GM12873 (cell line): ENCODE measurements around the gene PRM1.

Experiments used
- CTCF ChIP-seq: IDR thresholded peaks from 2 replicates; pipeline ENCODE4 v1.5.1; 2012; ENCODE audit warnings: low read depth, mild to moderate bottlenecking, moderate library complexity, low read length, control low read depth; ENCODE audit not compliant: insufficient read depth; ENCODE audit errors: missing control alignments

Gene PRM1

DNA sequence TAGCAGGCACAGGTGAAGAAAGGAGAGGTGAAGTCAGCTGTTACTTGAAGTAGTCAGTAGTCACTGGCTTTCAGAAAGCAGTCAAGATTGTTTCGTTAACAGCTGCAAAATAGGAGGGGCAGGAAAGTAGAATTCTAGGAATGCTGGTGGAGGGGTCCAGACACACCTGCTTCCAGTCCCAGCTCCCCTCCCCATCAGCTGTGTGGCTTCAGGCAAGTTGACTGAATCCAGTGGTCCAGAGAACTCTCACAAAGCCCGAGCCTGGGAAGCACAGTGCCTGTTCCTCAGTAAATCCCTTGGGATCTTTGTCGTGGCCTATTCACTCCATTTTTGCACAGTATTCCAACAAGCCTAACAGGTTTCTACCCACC, 20.5 kb downstream of the PRM1 start:
- TF ChIP-seq CTCF = no peak

GRCh38 chr16:11259655-11260595, 21.2 kb downstream of the PRM1 start:
- TF ChIP-seq CTCF = no peak

GRCh38 chr16:11258553-11259492, 22.3 kb downstream of the PRM1 start:
- no peak for TF ChIP-seq CTCF

DNA sequence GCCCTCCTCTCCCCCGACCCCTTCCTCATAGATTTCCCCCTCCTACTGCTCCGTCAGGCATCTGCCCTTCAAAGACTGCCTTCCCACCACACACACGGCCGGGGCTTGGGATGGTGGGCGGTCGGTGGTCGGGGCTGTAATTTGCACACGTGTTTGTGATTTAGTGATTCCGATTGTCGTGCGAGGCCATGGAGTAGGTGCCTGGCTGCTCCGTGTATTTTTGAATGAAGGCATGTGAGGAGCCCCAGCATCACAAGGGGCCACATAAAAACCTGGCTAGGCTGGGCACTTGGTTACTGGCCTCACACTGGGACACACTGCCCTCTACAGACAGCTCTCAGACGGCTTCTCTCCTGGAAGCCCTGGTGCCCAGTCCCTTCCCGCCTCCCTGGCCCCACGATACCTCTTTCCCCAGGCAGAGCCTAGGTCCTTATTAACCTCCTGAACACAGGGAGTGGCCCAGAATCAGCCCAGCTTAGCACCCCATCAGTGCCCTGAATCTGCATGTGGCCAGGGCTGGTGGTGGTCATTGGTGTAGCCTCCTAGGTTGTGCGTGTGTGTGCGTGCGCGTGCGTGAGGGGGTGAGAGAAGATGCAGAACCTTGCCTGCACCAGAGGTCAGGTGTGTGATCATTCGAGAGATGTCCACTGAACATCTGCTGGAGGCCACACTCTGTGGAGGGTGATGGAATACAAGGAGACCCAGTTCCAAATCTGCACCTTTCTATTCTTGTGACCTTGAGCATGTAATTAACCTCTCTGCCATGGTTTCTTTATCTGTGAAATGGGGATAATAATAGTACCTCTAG, 23.8 kb downstream of the PRM1 start:
- TF ChIP-seq CTCF = peak; percentile 77

- no peak for TF ChIP-seq CTCF
Measured at GRCh38 chr16:11256661-11257130, 24.4 kb downstream of the PRM1 start.

DNA sequence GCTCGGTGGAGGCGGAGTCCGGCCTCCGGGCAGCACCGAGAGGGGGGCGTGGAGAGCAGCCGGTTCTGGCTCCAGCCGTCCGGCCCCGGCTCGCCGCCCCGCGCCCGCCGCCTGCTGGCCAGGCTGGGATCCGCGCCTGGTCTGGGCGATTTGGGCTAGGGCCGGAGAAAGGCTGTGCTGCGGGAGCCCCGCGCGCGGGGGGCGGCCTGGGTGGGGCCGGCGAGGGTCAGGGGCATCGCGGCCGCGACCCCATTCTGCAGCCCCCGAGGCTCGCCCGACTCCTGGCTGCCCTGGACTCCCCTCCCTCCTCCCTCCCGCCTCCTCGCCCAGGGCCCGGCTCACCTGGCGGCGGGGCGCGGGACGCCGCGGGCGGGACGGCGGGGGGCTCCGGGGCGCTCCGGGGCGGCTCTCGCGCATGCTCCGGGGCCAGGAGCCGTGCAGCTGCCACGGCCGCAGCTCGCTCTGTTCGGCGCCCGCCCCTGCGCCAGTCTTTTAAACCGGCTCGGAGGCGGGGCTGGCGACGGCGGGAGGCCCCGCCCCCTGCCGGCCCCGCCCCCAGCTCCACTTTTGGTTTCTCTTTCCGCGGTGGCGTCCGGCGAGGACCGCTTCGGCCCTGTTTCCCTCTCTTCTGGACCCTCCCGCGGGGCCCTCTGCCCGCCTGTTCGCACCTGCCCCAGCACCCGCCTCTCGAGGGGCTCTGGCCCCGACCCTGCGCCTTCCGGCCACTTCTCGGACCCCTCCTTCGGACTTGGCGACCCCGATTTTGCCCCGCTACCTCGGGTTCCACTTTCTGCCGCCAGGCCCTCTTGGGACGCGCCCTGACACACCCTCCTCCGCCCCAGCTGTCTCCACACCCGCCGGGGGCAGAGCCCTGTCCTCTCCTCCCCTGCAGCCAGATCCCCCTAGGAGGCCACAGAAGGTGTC, 25.1 kb downstream of the PRM1 start, which contains the start of gene SOCS1:
SOCS1 (minus strand) TSS at position 468 of the 924 bp plus-strand sequence. CDS start 726 bp downstream, outside the sequence.
- peak; percentile 77 for TF ChIP-seq CTCF
